HG03460 (cell line): Measurements from ENCODE around the gene RPL15.
"Not testable (repeated sequence)": the region's sequence is repeated elsewhere in the genome, so short reads cannot be mapped to it uniquely, and the experiment has no call there.

Source experiments
- ATAC-seq: cut with Tn5 transposase; IDR thresholded peaks from one replicate; pipeline ENCODE4 v1.9.1; 2021; ENCODE audit not compliant: unreplicated experiment

Gene RPL15

GRCh38 chr3:23889386-23889785 is 27.5 kb upstream of the RPL15 start:
- no peak for ATAC-seq

- ATAC-seq: no peak
These were observed 27.0 kb upstream of the RPL15 start for GRCh38 chr3:23889950-23890349.

- no peak for ATAC-seq
These were observed 22.5 kb upstream of the RPL15 start for GRCh38 chr3:23894254-23895061.

DNA sequence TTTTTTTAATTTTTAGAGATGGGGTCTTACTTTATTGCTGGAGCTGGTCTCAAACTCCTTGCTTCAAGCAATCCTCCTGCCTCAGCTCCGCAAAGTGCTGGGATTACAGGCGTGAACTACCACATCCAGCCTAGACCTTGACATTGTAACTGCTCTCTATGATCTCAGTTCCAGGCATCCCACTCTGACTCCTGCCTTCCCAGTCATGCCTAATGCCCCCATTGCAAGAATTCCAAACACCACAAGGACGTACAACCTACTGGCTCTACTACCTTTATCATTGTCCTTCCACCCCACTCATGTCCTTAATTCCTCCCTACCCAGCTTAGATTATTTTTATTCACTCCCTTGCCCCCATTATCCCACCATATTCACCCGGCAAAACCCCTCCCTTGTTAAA is 21.8 kb upstream of the RPL15 start:
- ATAC-seq: no peak

DNA sequence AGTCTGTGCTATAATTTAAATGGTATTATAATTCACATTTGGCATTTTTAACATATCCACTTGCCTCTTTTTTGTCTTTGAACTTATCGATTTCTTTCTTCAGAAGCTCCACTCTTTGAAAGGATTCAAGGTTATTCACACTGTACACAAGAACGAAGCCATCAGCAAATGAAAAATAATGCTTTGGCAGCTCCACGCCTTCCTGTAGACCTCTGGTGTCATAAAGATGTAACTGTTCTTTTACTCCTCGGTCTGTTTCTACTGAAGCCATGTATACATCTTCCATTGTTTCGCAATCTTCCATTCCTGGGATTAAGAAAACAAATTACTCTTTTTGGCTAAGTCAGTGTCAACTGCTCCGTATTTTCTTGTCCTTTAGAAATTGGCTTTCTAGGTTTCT is 16.2 kb upstream of the RPL15 start:
- ATAC-seq: no peak

- no peak for ATAC-seq
These were observed 12.4 kb upstream of the RPL15 start for GRCh38 chr3:23904545-23904944.

GRCh38 chr3:23909341-23909740 is 7.6 kb upstream of the RPL15 start:
- no peak for ATAC-seq

DNA sequence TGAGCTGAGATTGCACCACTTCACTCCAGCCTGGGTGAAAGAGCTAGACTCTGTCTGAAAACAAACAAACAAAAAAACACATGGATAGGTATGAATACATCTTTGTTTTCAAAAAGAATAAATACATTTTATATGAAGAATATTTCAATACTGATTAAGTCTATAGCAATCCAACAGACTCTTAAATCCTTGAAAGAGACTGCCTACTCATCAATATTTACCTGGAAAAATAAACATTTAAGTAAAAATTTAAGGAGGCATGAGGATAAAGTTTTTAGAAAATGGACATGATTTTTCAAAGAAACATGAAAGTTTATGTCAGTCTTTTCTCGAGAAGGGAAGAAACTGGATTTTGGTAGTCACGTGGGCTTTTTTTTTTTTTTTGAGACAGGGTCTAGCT is 5.5 kb upstream of the RPL15 start:
- ATAC-seq: no peak

DNA sequence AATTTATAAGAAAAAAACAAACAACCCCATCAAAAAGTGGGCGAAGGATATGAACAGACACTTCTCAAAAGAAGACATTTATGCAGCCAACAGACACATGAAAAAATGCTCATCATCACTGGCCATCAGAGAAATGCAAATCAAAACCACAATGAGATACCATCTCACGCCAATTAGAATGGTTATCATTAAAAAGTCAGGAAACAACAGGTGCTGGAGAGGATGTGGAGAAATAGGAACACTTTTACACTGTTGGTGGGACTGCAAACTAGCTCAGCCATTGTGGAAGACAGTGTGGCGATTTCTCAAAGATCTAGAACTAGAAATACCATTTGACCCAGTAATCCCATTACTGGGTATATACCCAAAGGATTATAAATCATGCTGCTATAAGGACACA is 4.6 kb upstream of the RPL15 start:
- ATAC-seq: not testable (repeated sequence)

DNA sequence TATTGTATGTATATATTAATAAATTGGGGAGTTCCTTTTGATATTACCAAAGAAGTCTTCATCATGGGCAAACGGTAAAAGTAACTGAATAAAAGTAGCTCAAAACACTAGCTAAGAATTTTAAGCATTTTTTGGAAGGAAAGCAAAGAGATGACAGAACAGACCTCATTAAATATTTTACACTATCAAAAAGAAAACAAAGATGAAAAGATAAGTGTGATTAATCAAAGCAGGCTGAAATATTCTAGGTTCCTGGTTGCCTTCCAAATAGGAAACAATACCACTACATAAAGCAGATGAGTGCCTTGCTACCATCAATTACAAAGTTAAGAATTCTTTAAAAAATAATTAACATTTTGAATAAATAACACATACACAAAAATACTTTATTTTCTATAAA is 3.8 kb upstream of the RPL15 start:
- ATAC-seq: no peak

GRCh38 chr3:23913873-23914743 is 2.8 kb upstream of the RPL15 start:
- ATAC-seq: no peak

- ATAC-seq: no peak
These were observed 1.3 kb upstream of the RPL15 start for GRCh38 chr3:23915537-23916108.

- ATAC-seq: peak; percentile 35
These were observed 613 bp upstream of the RPL15 start for GRCh38 chr3:23916152-23916885.

DNA sequence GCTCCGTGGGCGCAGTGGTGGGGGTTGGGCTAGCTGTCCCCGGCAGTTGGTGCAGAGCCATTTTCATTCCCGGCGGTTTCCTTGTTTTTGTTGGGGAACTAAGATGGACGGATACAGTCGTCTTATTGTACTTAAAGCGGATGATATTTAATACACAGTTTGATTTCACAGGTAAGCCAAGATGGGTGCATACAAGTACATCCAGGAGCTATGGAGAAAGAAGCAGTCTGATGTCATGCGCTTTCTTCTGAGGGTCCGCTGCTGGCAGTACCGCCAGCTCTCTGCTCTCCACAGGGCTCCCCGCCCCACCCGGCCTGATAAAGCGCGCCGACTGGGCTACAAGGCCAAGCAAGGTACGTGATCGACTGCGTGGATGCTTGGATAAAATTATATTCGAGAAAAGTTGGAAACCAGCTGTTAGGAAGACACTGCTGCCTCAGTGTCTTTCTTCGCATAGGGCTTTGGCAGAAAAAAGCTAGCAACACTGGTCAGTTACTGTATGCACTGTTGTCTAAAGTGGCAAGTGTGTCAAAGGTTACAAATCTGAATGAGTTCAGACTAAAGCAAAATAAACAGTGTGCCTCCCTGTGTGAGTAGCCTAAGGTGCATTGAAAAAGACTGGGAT is 859 bp downstream of the RPL15 start:
- not testable (repeated sequence) for ATAC-seq

DNA sequence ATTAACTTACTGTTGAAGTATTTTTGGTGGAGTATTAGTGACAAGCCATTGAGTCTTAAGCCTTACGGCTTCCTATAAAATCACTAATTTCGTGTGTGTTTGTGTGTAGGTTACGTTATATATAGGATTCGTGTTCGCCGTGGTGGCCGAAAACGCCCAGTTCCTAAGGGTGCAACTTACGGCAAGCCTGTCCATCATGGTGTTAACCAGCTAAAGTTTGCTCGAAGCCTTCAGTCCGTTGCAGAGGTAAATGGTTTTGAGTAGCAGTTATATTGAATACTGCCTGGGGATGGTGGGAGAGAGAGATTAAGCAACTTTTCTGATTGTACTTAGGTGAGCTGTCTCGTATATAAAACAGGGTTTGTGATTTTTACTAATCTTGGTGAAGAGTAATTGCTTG is 1.4 kb downstream of the RPL15 start:
- ATAC-seq: not testable (repeated sequence)

GRCh38 chr3:23919628-23920027 is 2.7 kb downstream of the RPL15 start:
- ATAC-seq: no peak

- ATAC-seq: no peak
These were observed 3.3 kb downstream of the RPL15 start for GRCh38 chr3:23920151-23920655.

GRCh38 chr3:23921052-23921511 is 4.2 kb downstream of the RPL15 start:
- no peak for ATAC-seq

DNA sequence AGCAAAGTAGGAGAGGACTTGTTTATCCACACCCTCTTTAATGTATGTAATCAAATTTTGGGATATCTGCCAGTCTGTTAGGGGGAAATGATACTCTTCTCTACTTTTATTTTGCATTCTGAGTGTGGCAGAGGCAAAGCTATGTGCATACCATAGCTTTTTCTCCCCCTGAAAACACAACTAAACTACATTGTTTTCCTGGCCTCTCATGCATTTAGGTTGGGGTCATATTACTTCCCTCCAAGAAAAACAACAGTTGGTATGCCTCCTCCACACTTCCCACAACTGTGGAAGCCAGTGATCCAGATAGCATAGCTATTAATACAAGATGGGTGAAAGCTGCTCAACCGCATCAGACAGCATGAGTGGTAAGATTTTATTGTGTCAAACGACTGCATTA is 6.9 kb downstream of the RPL15 start:
- ATAC-seq: no peak

- no peak for ATAC-seq
These were observed 9.3 kb downstream of the RPL15 start for GRCh38 chr3:23926246-23926645.
